ENCODE measurements around the gene PITPNM3.

PITPNM3 gene

DNA sequence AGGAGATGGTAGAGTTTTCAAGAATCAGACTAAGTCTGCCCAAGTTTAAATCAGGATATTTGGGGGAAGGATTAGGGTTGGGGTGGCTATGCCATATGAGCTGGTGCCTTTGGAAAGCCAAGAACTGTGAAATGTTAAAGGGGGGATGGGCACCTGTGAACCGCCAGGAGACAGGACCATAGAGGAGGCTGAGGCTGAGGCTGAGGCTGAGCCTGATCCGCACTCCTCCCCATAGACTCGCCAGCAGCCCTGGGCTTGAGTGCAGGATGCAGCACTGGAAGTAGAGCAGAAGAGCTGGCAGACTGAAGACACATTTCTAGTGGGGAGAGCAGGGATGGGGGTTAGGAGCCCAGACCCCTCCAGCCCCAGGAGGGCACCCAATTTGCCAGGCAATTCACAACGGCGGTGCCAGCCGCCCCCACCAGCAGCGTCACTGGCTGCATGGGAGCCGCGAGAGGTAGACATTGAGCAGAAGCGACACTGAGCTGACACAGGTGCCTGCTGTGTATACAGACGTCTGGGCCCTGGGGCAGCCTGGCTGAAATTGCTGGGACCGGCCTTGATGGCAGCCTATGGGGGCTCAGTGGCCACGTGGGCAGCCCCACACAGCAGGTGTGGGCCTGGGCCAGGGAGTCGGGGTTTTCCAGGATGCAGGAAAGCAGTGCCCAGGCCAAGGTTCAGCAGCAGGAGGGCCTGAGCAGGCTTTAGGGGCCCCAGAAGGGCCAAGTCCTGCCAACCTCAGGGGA is 102.9 kb downstream of the PITPNM3 start:
- Histone ChIP-seq H3K36me3 (ENCODE audit: control insufficient read depth, insufficient read depth, low read length) (no peaks in the 10 kb centered on the region), H3K27me3 (ENCODE audit: control insufficient read depth, insufficient read depth, low read length) (no peaks in the 10 kb centered on the region), H3K4me1 (no peaks in the 10 kb centered on the region), H3K9me3 (ENCODE audit: control insufficient read depth, low read length) (no peaks in the 10 kb centered on the region), H3K79me2 (no peaks in the 10 kb centered on the region), H3K27ac (no peak overlapping the region), H3K4me2 (ENCODE audit: low read length) (no peak overlapping the region), H3K9ac (no peak overlapping the region), H3K4me3 (ENCODE audit: low read depth, low read length) (no peak overlapping the region), H2AFZ (no peak overlapping the region)
- TF ChIP-seq CTCF (IDR thresholded peaks at IDR 0.05) = no peak

- Histone ChIP-seq H3K36me3 (ENCODE audit: control insufficient read depth, insufficient read depth, low read length) (no peaks in the 10 kb centered on the region), H3K79me2 (no peaks in the 10 kb centered on the region), H3K9me3 (ENCODE audit: control insufficient read depth, low read length) (no peaks in the 10 kb centered on the region), H3K4me1 (no peaks in the 10 kb centered on the region), H3K27me3 (ENCODE audit: control insufficient read depth, insufficient read depth, low read length) (no peaks in the 10 kb centered on the region), H3K4me2 (ENCODE audit: low read length) (no peak overlapping the region), H3K4me3 (ENCODE audit: low read depth, low read length) (no peak overlapping the region), H3K27ac (no peak overlapping the region), H2AFZ (no peak overlapping the region), H3K9ac (no peak overlapping the region)
- no peak for TF ChIP-seq CTCF (IDR thresholded peaks at IDR 0.05)
Measured at GRCh38 chr17:6452471-6453266, 103.7 kb downstream of the PITPNM3 start.

DNA sequence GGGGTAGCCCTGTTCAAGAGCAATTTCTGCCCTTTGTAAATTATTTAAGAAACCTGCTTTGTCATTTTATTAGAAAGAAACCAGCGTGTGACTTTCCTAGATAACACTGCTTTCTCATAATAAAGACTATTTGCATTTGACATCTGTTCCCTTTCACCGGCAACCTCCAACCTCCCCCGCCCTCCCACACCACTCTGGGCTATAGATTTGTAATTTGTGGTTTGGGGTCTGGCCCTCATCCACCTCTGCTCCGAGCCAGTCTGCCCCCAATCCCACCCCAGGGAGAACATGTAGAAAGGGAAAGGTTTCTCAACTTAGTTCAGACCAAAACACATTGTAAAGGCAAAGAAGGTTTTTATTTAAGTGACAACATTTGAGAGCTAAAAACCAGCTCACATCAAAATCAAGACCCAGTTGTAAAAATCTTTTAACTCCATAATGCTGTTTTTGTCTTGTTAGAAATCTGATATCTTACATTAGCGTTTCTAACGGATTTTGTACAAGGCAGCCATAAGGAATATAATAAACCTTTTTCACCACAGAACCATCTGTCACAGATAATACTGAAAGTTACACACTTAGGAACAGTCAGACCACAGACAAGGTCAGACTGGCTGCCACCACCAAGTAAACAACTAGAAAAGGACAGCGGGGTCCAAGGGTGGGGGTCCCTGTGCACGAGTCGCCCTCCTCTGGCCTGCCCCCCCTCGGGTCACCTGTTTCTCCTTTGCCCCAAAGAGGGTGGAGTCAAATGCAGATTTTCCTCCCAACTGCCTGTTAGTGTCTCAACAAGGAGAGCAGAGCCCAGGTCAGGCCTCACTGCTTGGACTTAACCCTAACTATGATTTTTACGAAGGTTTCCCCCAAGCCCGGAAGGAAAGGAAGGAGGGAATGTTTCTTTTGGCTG is 105.2 kb downstream of the PITPNM3 start:
- H2AFZ ChIP-seq = no peak overlapping the region
- H3K4me2 ChIP-seq (ENCODE audit: low read length) = no peak overlapping the region
- no peaks in the 10 kb centered on the region for H3K9me3 ChIP-seq (ENCODE audit: control insufficient read depth, low read length)
- no peaks in the 10 kb centered on the region for H3K4me1 ChIP-seq
- no peak overlapping the region for H3K4me3 ChIP-seq (ENCODE audit: low read depth, low read length)
- no peak overlapping the region for H3K9ac ChIP-seq
- no peaks in the 10 kb centered on the region for H3K27me3 ChIP-seq (ENCODE audit: control insufficient read depth, insufficient read depth, low read length)
- no peaks in the 10 kb centered on the region for H3K36me3 ChIP-seq (ENCODE audit: control insufficient read depth, insufficient read depth, low read length)
- no peaks in the 10 kb centered on the region for H3K79me2 ChIP-seq
- no peak for TF ChIP-seq CTCF (IDR thresholded peaks at IDR 0.05)
- no peak overlapping the region for H3K27ac ChIP-seq

GRCh38 chr17:6449307-6449706 is 107.0 kb downstream of the PITPNM3 start:
- Histone ChIP-seq H3K27ac (no peak overlapping the region), H3K9me3 (ENCODE audit: control insufficient read depth, low read length) (no peaks in the 10 kb centered on the region), H3K4me3 (ENCODE audit: low read depth, low read length) (no peak overlapping the region), H2AFZ (no peak overlapping the region), H3K4me2 (ENCODE audit: low read length) (no peak overlapping the region), H3K36me3 (ENCODE audit: control insufficient read depth, insufficient read depth, low read length) (no peaks in the 10 kb centered on the region), H3K27me3 (ENCODE audit: control insufficient read depth, insufficient read depth, low read length) (no peaks in the 10 kb centered on the region), H3K4me1 (no peaks in the 10 kb centered on the region), H3K79me2 (no peaks in the 10 kb centered on the region), H3K9ac (no peak overlapping the region)
- no peak for TF ChIP-seq CTCF (IDR thresholded peaks at IDR 0.05)
